Lung microvascular endothelial cell (primary cell): ENCODE measurements around the gene NR5A1. TPM values are rescaled to one million over a fixed set of nuclear protein-coding genes. Genes with fewer than 3 reads are reported as not detected.

Source experiments
- DNase-seq, 2 donors: peaks; one replicate each; pipeline versions ENCODE4 v3.0.0 to v3.0.0-alpha.2; 2010; ENCODE audit warnings: low read depth in 2 of 2
- total RNA-seq: library from RNA; depleted of rRNA; stranded (reverse); fragments of >200 nt; gene quantifications from 2 replicates; pipeline ENCODE4 v1.2.1, GENCODE V29; 2014

The NR5A1 gene
- total RNA-seq, 1 donor from 2014 or later = not detected

DNA sequence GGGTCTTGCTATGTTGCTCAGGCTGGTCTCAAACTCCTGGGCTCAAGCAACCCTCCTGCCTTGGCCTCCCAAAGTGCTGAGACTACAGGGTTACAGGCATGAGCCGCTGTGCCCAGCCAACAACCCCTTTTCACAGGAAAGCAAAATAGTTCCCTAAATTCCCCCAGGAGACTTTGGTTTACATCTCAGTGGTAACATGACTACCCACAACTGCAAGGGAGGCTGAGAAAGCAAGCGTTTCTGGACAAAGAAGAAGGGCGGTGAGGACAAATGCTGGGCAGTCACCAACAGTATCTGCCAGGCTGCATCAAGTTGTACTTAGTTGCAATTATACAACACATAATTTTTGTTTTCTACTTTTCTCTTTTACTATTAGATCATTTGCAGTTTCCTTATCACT lies 64.4 kb downstream of the NR5A1 start:
- DNase-seq = no peak

DNA sequence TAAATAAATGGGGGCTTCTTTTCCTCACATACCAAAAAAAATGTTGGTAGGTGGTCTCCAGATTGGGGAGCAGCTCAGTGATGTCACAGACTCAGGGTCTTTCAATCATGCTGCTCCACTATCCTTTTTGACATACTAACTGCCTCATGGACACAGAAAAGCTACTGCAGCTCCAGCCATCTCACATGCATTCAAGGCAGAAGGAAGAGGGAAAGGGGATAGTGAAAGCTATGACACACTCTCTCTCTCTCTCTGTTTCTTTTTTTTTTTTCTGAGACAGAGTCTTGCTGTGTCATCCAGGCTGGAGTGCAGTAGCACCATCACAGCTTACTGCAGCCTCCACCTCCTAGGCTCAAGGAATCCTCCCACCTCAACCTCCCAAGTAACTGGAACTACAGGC lies 64.8 kb downstream of the NR5A1 start:
- DNase-seq = no peak

DNA sequence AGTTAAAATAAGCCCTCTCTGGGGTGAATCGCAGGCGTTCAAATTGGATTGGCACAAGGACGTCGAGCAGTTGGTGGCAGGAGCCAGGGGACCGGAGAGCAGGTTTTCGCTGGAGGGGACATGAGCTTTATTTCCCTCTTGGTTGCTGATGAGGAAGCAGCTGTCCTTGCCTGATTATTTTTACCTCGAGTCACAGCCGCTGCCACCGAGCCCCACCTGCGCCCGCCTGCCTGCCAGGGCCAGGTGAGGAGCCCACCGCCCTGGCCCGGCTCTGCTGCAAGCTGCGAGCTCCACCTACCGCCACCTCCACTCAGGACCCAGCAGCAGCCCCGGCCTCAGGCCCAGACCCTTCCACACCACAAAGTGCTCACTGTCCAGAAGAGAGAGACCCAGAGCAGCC lies 65.9 kb downstream of the NR5A1 start:
- DNase-seq = no peak

DNA sequence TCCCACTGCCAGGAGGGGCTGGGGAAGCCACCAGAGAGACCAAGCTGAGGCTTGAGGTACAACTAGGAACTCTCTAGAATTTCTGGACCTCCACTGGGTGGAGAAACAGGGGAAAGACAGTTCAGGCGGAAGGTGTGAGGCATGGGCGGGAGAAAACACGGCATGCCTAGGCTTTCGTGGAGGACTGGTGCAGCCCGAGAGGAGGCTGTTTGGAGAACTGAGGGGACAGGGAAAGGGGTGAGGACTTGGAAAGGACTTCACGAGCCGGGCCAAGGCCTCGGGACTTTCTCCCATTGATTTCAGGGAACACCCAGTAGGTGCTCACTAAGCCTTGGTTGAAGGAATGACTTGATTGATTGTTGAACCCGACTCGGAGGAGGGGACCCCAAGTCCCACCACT lies 66.4 kb downstream of the NR5A1 start:
- DNase-seq = no peak

DNA sequence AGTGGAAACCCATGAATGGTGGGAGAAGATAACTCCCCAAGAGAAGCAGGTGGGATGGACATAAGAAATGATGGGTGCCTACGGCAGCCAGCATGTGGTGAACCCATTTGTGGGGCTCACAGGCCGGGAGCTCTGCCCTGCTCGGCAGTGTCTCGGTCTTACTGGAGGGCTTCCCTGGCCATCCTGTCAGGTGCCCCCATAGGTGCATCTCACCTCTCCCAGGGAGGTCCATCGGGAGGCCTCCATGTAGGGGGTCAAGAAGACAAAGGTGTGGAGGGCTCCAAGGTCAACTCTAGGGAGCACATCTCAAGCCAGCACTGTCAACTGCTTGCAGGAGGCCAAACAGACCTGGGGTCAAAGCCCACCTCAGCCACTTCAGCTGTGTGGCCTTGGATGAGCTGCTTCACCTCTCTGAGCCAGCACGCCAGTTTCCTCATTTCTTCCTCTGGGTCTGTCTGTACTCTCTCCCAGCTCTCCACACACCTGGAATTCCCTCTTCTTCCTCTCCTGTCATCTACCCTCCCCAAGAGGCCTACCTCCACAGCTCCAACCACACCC lies 67.4 kb downstream of the NR5A1 start:
- DNase-seq = no peak

DNA sequence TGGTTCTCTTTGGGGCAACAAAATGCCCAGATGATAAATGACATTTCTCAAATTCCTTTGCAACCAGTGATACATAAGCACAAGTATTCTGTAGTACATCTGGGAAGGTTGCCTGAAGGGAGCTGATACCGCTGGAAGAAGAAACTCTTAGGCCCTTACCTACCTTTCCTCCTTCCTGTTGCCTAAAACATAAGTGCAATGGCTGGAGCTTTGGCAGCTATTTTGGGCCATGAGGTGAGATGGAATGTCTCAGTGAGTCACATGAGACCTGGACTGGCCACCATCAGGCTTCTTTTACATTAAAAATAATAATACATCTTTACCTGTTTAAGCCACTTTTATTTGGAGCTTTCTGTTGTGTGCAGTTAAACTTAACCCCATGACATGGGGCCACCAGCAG lies 68.1 kb downstream of the NR5A1 start:
- no peak for DNase-seq

DNA sequence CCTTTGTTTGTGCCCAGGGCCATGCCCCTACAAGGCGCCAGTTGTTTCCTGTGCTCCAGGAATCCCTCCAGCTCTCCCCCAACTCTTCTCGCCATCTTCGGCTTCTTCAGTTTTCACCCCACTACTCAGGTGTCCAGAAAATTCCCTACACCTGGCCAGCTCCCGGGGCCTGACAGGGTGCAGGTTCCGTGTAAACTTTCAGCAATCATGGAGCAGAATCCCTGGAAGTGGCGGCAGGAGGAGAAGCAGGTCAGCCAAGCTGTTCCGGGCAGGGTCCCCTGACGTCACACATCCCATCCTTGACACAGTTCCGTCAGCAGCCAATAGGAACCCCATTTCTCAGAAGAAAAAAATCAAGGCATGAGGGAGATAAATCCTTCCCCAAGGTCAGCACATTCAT lies 69.1 kb downstream of the NR5A1 start:
- DNase-seq = no peak

DNA sequence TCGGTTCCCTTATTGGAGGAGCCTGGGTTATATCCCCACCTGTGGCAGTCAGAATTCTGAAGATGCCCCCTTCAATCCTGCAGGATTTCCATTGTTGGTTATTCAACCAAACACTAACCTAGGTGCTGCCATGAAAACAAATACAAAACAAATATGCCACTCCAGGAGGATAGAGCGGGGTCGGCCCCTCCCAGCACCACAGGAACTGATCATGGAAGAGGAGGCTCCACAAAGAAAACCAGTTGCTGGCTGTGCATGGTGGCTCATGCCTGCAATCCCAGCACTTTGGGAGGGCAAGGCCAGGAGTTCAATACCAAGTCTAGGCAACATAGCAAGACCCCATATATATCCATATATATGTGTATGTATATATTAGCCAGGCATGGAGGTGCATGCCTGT lies 70.1 kb downstream of the NR5A1 start:
- DNase-seq = no peak

DNA sequence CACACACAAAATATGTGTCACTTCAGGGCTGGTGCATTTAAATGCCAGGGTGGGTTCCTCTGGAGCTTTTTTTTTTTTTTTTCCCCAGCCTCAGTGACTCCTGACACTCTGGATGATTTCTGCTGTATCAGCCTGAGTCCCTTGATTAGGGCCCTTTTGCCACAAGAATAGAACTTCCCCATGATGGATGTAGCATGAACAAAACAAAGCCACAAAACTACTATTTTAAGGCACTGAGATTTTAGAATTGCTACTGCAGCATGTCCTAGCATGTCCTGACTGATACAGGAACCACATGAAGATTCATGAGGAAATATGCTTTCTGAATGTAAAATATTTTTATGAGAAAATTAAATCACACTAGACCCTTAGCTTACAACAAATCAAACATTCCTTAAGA lies 70.9 kb downstream of the NR5A1 start:
- DNase-seq = no peak

Other genes with a start within 250 kb of the NR5A1 start
- gene NEK6, start 249.4 kb downstream of the NR5A1 start, total RNA-seq = 14.6 and 20.6 TPM in 2 replicates
- 159 and 192 TPM in 2 replicates for gene PSMB7, start 92.0 kb downstream of the NR5A1 start, total RNA-seq
- not detected in 2 replicates for gene ADGRD2, start 56.9 kb downstream of the NR5A1 start, total RNA-seq